Stimulated activated CD4-positive, alpha-beta T cell treated with anti-CD3 and anti-CD28 coated beads, Interleukin-4, amount 100 ng/mL, for 24 hours (primary cell): ENCODE results near the gene OMP.
A peak's percentile ranks its signal among the peaks of the same experiment; 100 is the strongest.

Experiments
- DNase-seq: peaks from one replicate; pipeline ENCODE4 v3.0.0-alpha.2; 2020

The OMP gene

DNA sequence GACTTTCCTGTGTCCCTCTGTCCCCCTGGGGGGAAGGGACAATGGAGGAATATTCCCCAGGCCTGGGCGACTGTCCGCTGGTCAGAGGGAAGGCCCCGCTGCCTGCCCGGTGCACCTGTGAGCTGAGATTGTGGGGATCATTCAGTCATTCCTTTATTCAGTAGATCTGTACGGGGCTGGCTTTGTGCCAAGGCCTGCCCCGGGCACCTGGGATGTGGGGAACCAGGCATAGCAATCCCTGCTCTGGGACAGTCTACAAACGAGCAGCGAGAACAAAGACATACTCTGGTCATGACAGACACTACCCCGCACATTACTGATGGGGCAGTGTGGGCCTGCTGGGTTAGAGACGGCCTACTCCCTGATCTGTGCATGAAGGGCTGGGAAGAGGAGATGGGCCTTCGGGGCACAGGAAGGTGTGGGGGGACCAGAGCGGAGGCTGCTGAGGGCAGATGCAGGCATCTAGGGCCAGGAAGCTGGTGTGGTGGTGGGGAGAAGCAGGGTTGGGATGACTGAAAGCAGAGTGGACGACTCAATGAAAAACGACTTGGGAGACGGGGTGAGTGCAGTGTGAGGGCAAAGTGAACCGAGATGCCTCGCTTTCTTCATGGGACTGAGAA, 23.6 kb downstream of the OMP start:
- DNase-seq = no peak

DNA sequence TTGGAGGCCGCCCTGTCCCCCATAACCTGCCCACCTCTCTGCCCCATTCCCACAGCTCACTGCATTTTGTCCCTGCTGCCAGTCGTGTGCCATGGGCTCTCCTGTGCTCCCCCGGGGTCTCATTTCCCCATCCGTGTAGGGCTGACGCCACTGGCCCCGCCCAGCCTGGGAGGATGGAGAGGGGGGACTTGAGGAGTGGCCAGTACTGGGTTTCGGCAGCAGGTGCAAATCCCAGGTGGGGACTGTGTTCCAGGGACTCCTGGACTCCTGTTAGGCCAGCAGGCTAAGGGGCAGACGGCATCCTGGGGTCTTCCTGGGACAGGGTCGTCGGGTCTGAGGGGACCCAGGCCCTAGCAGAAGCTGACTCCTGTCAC, 24.2 kb downstream of the OMP start:
- no peak for DNase-seq

DNA sequence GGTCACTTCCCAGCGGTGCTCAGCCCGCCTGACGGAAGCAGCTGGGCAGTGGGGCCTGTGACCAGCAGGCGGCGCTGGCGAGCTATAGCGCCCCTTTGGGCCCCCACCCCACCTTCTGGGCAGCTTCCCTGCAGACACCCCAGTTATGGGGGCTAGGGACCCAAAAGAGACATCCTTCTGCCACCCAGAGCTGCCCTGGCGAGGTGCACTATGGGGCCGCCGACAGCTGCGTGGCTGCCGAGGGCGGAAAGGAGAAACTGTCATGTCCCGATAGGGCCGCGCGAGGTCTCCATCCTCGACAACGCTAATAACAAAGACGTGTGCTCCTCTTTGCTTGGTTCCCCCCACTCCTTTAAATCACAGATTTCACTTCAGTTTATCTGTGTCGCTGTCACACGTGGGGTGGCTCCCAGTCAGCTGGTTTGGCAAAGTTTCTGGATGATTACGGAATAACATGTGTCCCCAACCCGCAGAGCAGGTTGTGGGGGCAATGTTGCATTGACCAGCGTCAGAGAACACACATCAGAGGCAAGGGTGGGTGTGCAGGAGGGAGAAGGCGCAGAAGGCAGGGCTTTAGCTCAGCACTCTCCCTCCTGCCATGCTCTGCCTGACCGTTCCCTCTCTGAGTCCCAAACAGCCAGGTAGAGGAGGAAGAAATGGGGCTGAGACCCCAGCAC, 24.7 kb downstream of the OMP start:
- peak; percentile 54 for DNase-seq

DNA sequence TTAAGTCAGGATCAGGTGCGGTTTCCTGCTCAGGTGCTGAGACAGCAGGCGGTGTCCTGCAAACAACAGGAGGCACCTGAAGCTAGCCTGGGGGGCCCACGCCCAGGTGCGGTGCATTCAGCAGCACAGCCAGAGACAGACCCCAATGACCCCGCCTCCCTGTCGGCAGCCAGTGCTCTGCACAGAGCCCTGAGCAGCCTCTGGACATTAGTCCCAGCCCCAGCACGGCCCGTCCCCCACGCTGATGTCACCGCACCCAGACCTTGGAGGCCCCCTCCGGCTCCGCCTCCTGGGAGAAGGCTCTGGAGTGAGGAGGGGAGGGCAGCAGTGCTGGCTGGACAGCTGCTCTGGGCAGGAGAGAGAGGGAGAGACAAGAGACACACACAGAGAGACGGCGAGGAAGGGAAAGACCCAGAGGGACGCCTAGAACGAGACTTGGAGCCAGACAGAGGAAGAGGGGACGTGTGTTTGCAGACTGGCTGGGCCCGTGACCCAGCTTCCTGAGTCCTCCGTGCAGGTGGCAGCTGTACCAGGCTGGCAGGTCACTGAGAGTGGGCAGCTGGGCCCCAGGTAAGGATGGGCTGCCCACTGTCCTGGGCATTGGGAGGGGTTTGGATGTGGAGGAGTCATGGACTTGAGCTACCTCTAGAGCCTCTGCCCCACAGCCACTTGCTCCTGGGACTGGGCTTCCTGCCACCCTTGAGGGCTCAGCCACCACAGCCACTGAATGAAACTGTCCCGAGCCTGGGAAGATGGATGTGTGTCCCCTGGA, 25.5 kb downstream of the OMP start, which contains the start of gene MYO7A:
MYO7A (plus strand) TSS at position 327 of the 772 bp plus-strand sequence. CDS start 2,389 bp downstream, outside the sequence.
- no peak for DNase-seq

DNA sequence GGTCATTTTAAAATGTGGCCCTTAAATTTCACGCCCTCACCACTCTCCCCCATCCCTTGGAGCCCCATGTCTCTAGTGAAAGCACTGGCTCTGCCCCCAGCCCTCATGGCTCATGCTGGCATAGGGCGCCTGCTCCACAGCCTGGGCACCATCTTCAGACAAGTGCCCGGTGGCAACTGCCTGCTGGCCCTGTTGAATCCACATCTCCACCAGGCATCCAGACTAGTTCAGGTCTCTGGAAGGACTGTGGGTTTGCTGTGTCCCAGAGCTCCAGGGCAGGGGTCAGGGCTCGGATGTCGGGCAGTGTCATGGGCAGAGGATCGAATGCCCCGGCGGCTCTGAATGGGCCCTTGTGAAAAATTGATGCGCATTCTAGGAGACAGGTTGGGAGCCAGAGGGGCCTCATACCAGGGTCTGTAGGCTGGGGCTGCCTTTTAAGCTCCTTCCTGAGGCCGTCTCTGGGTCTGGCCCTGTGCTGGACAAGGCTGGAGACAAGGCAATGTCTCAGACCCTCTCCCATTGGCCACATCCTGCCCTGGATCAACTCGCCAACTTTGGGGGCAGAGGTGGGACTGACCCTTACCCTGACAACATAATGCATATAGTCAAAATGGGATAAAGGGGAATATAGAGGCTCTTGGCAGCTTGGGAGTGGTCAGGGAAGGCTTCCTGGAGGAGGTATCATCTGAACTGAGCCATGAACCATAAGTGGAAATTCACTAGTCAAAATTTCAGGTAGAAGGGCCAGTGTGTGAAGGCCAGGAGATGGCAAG, 26.6 kb downstream of the OMP start:
- no peak for DNase-seq

DNA sequence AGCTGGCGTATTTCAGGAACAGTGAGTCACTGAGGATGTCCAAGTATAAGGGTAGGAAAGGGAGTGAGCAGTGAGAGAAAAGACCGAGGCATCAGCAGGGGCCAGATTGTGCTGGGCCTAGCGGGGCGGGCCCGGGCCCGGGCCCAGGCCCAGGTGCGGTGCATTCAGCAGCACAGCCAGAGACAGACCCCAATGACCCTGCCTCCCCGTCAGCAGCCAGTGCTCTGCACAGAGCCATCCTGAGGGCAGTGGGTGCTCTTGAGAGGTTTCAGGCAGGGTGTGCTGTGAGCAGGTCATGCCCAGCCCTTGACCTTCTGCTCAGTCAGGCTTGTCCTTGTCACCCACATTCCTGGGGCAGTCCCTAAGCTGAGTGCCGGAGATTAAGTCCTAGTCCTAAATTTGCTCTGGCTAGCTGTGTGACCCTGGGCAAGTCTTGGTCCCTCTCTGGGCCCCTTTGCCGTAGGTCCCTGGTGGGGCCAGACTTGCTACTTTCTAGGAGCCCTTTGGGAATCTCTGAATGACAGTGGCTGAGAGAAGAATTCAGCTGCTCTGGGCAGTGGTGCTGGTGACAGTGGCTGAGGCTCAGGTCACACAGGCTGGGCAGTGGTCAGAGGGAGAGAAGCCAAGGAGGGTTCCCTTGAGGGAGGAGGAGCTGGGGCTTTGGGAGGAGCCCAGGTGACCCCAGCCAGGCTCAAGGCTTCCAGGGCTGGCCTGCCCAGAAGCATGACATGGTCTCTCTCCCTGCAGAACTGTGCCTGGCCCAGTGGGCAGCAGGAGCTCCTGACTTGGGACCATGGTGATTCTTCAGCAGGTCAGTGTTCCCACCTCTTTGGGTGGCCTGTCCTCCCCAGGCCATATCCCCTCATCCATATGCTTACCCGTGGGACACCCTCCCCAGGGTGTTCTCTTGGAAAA, 27.5 kb downstream of the OMP start:
- DNase-seq = no peak

DNA sequence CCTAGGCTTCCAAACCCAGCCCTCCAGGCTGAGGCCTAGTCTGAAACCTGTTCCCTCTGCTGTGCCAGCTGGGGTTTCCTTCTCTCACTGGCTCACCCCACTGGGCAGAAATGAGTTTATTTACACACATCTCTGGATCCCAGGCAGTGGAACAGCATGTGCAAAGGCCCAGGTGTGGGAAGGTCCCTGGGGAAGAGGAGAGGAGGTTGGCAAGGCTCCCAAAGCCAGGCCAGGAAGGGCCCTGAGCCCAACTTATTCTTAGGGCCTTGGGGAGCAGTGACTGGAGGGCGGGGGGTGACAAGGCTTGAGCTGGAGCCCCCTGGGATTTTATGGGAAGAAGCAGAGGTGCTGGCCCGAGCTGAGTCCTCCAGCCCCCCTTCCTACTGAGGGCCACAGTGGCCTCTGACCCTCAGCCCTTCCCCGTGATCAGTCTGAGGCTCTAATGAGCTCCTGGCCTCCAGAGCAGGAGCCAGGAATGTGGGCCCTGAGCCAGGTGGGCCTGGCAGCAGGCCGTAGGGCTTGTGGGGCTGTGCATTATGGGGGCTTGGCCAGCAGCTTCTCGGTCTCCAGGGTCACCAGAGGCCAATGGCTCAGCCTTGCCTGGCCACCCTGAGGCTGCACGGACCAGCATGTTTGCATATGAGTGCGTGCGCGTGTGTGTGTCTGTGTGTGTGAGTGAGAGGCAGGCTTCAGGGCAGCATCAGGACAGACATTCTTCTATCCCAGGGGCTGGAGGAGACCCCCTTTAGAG, 28.3 kb downstream of the OMP start:
- DNase-seq = no peak

DNA sequence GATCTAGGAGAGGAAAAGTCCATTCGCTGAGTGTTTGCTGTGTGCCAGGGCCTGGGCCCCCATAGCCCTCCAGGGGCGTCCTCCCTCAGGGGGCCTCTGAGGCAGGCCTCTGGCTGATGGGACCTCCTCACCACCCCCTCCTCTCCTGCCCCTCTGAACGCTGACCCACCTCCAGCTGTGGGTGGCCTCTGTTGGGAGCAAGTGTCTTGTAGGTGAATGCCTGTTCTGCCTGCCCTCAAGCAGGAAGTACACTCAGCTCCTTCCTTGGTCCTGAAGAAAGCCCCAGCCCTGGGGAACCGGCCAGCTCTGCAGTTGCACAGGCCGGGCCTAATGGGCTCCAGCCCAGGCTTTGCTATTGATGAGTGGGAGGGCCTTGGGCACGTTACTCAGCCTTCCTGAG, 28.9 kb downstream of the OMP start:
- no peak for DNase-seq

DNA sequence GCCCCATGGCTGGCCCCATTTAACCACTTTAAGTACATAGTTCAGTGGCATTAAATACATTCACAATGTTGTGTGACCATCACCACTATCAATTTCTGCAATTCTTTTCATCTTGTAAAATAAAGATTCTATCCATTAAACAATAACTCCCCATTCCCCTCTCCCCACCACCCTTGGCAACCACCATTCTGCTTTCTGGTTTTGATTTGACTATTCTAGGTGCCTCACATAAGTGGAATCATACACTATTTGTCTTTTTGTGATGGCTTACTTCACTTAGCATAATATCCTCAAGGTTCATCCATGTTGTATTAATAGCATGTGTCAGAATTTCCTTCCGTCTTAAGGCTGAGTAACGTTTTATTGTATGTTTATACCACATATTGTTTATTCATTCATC, 32.4 kb downstream of the OMP start:
- DNase-seq = no peak

DNA sequence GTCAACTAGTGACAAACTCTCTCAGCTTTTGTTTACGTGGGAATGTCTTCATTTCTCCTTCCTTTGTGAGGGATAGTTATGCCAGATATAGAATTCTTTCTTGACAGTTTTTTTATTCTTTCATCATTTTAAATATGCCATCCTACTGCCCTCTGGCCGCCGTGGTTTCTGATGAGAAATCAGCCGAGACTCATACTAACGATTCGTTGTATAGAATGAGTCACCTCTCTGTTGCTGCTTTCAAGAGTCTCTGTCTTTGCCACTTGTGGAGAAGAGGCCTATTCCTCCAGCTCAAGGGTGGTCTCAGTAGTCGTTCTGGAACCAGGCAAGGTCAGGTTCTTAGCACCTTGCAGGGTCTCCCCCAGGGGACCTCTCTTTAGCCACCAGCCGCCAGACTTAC, 33.4 kb downstream of the OMP start:
- no peak for DNase-seq

DNA sequence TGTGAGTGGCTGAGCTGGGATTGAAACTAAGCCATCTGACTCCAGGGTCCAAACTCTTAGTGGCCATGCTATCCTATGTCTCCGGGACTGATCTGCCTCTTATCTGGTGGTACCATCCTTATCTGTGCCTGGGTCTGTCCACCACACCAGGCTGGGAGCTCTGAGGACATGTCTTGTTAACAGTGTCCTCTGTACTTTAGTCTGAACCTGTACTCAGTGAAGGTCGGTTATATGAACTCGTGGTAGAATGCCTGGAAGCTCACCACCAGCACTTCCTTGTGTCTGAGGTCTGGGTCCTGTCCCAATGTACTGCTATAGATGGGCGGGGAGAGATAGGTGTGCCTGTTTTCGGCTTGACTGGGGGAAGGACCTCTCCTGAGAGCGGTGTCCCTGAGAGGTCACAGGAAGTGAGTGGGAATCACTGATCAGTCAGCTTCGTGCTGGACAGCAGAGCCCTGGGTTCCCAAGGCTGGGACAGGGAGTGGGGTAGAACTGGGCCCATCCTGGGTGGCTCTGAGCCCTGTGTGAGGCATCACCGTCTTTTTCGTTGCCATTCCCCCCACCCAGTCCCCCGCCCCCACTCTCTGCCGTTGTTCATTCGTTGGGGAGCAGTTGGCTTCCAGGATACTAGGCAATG, 34.3 kb downstream of the OMP start:
- no peak for DNase-seq

DNA sequence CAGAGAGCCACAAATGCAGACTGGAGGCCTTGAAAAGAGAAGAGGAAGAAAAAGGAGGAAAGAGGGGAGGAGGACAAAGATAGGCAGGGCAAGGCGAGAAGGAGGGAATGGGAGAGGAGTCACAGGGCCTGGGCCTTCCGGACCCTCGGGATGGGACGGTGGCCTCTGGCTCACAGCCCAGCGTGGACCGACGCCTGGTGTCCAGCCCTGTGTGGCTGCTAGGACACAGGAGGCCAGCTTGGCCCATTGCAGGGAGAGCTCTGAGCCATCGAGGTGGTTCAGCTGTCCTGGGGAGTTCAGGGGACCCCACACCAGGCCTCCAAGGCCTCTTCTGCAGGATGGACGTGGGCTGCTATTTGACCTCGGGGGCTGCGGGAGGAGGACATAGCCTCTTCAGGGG, 34.8 kb downstream of the OMP start:
- DNase-seq = no peak

DNA sequence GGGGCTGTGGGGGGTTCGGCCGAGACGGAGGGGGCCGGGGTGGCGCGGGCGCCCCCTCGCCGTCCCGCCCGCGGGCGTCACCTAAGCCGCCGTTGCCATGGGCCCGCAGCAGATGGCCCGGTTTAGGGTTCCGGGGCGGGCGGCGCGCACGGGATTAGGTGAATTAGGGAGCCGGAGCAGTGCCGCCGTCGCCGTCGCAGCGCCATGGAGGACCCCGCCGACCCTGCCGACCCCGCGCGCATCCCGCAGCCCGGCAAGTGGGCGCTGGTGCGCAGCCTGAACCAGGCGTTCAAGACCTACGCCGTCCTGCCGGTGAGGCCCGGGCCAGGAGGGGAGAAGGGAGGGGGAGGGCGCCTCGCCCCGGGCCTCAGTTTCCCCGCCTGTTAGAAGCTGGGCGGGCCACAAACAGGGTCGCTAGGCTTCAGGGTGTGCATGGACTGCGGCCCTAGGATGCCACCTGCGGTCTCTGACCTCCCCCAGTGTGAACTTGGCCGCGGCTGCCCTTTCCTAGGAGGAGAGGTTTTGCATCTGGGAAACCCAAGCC, 35.5 kb downstream of the OMP start:
- DNase-seq = no peak

DNA sequence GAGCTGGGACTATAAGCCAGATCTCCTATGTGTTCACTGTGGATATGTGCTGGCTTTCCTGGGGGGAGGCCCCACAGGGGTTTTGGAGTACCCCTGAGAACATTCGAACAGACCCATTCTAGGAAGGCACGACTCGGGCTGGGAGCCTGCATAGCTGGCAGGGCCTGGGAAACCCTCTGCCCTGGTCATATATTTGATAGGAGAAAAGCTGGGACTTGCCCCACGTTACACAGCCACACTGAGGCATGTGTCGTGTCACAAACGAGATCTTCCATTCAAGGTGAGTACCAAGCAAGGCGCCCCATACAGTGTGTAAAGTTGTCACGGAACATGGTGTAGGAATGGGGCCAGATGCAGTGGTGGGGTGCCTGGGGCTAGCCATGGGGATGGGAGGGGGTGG, 36.6 kb downstream of the OMP start:
- no peak for DNase-seq

DNA sequence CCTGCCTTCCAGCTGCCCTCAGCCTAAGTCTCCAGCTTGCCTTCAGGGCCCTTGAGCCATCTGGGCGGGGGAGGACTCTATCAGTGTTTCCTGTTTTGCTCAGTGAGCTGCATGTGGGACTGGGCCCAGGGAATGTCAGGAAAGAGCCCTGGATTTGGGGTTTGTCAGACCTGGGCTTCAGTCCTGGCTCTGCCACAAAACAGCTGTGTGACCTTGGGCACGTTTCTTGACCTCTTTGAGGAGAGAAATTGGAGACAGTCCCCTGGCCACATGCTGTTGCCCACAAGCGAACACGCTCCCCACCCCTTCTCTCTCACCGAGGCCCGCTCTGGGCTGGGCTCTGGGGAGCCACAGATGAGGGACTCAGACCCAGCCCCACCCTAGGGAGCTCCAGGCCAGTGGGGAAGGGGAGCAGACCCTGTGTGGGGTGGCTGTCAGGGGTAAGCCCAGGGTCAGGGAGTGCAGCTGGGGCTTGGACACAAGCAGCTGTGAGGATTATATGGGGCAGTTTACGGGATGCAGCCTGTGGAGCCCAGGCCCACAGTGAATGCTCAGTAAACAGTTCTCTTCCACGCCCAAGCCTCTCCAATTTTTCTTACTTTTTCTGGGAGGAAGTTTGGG, 37.7 kb downstream of the OMP start:
- DNase-seq = no peak

DNA sequence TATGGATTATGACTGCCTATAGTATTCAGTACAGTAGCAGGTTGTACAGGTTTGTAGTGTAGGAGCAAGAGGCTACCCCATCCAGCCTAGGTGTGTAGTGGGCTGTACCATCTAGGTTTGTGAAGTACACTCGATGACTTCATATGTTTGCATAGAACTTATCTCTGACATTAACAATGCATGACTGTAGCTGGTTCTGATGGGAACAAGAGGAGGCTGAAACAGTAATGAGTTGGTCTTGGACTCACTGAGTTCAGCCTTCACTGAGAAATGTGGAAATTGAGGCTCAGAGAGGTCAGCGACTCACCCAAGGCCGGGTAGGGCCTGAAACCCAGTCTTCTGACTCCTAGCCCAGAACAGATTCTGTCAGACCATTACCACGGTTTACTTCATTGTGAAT, 38.4 kb downstream of the OMP start:
- no peak for DNase-seq

DNA sequence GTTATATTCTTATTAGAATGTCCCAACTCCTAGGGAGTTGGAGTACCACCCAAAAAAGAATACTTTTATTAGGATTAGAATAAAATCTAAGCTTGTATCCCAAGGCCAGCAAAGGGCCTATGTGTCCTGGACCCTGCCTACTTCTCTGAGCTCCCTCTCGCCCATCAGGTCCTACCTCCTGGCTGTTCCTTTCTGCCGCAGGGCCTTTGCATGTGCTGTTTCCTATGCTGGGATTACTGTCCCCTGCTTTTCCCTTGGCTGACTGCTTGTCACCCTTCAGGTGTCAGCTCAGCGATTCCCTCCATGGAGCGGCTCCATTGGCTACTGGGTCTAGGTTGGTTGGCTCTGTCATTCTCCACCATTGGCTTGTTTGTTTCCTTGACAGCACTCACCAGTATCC, 38.8 kb downstream of the OMP start:
- DNase-seq = no peak

DNA sequence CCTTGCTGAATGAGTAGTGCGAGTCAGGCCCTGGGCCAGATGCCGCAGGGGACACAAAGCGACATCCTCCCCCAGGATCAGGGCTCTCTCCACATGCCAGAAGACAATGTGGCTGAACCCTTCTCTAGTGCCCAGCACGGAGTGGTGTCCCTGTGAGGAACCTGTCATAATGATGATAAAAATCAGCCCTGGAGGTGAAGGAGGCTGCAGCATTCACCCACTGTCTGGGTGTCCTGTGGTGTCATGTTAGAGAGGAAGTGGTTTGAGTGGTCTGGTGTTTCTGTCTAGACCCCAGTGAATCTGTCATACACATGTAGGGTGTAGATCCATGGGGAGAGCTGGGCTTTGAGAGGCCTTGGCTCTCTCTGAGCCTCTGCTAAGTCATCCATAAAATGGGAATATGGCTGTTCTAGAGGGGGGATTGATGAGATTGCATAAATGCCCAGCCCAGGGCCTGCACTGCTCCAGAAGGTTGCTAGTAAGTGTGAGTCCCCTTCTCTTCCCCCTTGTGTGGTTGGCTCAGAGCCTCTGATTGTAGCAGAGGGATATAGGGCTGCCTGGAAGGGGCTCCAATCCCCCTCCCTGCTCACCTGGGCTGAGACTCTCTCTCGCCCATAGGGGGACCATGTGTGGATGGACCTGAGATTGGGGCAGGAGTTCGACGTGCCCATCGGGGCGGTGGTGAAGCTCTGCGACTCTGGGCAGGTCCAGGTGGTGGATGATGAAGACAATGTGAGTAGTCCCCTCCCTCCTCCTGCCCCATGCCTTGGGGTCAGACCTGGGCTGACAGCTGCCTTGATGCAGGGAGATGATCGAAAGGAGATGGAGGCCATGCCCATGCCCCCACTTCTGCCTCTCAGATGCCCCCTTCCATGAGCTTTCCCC, 39.7 kb downstream of the OMP start:
- DNase-seq = no peak

DNA sequence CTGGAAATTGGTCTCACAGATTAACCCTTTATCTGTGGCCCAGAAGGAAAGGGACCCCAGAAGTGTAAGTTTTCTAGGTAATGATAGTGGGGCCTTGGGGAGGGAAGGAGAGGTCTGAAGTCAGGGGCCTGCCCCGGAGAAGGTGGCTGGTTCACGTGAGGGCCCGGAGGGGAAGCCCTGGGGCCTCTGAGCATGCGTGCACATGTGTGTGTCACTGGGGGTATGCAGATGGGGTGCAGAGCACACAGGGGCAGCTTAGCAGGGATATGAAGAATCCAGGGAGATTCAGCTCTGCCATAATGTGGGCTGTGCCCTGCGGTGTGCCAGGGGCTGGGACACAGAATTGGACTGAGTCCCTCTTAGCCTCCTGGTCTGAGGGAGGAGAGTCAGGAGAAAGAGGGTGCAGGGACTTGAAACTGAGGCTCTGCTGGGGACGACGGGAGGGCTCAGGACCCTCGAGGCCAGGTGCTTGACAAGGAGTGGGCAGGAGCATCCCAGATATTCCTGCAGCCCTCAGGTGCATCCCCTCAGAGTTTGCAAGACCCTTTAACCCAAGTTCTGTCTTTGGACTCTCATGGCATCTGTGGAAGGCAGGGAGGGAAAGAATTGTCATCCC, 40.9 kb downstream of the OMP start:
- DNase-seq = no peak
